Neural crest cell (in vitro differentiated cells): ENCODE results near the gene IQCN. TPM values are rescaled to one million over a fixed set of nuclear protein-coding genes. Genes with fewer than 3 reads are reported as not detected.

Source experiments
- DNase-seq: peaks from one replicate; pipeline ENCODE4 v3.0.0; 2021; ENCODE audit warnings: low read depth, mixed read lengths, low spot score
- H3K27ac Mint-ChIP-seq: one replicate; pipeline ENCODE4 v1.8.0; 2021; ENCODE audit warnings: mild to moderate bottlenecking, mixed read lengths; ENCODE audit not compliant: unreplicated experiment
- H3K27me3 Mint-ChIP-seq: 2 replicates; pipeline ENCODE4 v1.8.0; 2021; ENCODE audit warnings: low read depth, mild to moderate bottlenecking, mixed read lengths
- H3K36me3 Mint-ChIP-seq: 2 replicates; pipeline ENCODE4 v1.8.0; 2021; ENCODE audit warnings: low read depth, mild to moderate bottlenecking, mixed read lengths
- H3K4me1 Mint-ChIP-seq: 2 replicates; pipeline ENCODE4 v1.8.0; 2021; ENCODE audit warnings: mixed read lengths
- H3K4me3 Mint-ChIP-seq: one replicate; pipeline ENCODE4 v1.8.0; 2021; ENCODE audit warnings: mild to moderate bottlenecking, mixed read lengths
- H3K9me3 Mint-ChIP-seq: 2 replicates; pipeline ENCODE4 v1.8.0; 2021; ENCODE audit warnings: mixed read lengths
- CTCF ChIP-seq: fragments of 200-600 bp; sonication (generic); conservative IDR thresholded peaks from 2 replicates; pipeline ENCODE4 v1.5.0; 2021; ENCODE audit warnings: antibody characterized with exemption, mild to moderate bottlenecking
- total RNA-seq: library from RNA; stranded (reverse); gene quantifications from 2 replicates; pipeline ENCODE4 v1.2.1, GENCODE V29; 2021

The IQCN gene
- total RNA-seq, 1 donor from 2014 or later, result 2.2 TPM

DNA sequence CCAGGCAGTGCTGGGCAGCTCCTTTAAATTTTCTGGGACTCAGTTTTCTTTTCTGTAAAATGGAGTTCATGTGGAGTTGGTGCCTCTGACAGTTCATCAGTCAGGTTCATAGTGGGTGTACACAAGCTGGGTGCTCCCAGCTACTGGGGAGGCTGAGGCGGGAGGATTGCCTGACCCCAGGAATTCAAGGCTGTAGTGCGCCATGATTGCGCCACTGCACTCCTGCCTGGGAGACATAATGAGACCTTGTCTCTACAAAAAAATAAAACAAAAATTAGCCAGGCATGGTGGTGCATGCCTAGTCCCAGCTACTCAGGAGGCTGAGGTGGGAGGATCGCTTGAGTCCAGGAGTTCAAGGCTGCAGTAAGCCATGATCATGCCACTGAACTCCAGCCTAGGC, 21.1 kb downstream of the IQCN start:
- no peaks in the 10 kb centered on the region for H3K9me3 Mint-ChIP-seq
- no peaks in the 10 kb centered on the region for H3K4me1 Mint-ChIP-seq
- peaks cover 31% of the 10 kb centered on the region for H3K27me3 Mint-ChIP-seq
- TF ChIP-seq CTCF, result no peak
- no peaks in the 10 kb centered on the region for H3K36me3 Mint-ChIP-seq
- H3K4me3 Mint-ChIP-seq, result no peak overlapping the region
- H3K27ac Mint-ChIP-seq, result no peak overlapping the region
- DNase-seq, result no peak

DNA sequence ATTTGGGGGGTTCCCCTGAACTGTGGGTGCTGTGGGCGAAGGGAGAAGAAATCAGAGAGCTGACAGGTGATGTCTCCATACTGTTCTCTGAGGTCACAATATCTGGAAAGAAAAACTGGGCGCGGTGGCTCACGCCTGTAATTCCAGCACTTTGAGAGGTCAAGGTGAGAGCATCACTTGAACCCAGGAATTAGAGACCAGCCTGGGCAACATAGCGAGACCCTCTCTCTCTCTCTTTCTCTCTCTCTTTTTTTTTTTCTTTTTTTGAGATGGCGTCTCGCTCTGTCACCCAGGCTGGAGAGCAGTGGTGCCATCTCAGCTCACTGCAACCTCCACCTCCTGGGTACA, 21.9 kb downstream of the IQCN start:
- H3K4me1 Mint-ChIP-seq, result no peaks in the 10 kb centered on the region
- H3K27me3 Mint-ChIP-seq, result peaks cover 31% of the 10 kb centered on the region
- no peak overlapping the region for H3K4me3 Mint-ChIP-seq
- no peak for TF ChIP-seq CTCF
- DNase-seq, result no peak
- H3K9me3 Mint-ChIP-seq, result no peaks in the 10 kb centered on the region
- no peaks in the 10 kb centered on the region for H3K36me3 Mint-ChIP-seq
- H3K27ac Mint-ChIP-seq, result no peak overlapping the region

DNA sequence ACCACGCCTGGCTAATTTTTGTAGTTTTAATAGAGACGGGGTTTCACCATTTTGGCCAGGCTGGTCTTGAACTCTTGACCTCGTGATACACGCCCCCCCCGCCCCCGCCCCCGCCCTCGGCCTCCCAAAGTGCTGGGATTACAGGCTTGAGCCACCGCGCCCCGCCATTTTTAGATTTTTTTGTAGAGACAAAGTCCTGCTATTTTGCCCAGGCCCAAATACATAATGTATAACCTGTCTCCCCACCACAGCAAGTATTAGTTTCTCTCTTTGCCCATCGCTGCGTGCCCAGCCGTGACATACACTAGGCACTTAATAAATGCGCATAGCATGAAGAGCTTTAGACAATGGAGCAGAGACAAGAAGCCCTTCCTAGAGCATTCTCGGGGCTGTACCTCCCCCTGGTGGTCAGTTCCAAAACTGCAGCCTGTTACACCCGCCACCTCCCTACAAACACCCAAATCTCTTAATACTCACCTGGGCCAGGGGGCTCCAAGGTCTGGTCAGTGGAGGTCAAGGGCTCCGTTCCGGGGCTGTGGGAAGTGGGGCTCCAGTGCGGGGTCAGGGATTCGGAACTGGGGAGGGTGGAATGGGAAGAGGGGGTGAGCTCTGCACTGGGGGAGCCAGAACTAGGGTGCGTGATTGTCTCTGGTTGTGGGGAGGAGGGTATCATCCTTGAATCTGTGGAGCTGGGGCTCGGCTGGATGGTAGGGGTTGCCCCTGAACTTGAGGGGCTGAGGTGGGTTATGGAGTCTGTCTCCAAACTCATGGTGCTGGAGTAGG, 22.5 kb downstream of the IQCN start:
- DNase-seq, result peak; percentile 80
- H3K27me3 Mint-ChIP-seq, result peaks cover 31% of the 10 kb centered on the region
- peak; percentile 95 for TF ChIP-seq CTCF
- H3K4me3 Mint-ChIP-seq, result no peak overlapping the region
- no peak overlapping the region for H3K27ac Mint-ChIP-seq
- no peaks in the 10 kb centered on the region for H3K4me1 Mint-ChIP-seq
- no peaks in the 10 kb centered on the region for H3K9me3 Mint-ChIP-seq
- H3K36me3 Mint-ChIP-seq, result no peaks in the 10 kb centered on the region

DNA sequence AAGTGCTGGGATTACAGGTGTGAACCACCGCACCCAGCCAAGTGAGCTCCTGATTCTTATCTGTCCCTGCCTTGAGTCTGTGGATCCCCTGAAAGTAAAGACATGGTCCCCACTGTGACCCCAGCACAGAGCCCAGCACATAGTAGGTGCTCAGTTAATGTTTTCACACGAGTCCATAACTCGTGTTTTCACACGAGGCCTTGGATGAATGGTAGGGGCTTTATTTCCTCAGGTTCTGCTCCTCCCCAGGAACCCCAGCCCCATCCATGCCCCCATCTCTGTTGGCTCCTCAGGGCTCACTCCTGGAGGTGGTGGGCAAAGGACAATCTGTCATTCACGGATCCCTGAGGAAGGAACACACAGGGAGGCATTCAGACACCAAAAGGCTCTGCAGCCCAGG, 24.4 kb downstream of the IQCN start:
- Mint-ChIP-seq H3K27ac (no peak overlapping the region), H3K4me1 (no peaks in the 10 kb centered on the region), H3K27me3 (peaks cover 25% of the 10 kb centered on the region), H3K4me3 (no peak overlapping the region), H3K9me3 (no peaks in the 10 kb centered on the region), H3K36me3 (no peaks in the 10 kb centered on the region)
- DNase-seq, result no peak
- TF ChIP-seq CTCF, result no peak

DNA sequence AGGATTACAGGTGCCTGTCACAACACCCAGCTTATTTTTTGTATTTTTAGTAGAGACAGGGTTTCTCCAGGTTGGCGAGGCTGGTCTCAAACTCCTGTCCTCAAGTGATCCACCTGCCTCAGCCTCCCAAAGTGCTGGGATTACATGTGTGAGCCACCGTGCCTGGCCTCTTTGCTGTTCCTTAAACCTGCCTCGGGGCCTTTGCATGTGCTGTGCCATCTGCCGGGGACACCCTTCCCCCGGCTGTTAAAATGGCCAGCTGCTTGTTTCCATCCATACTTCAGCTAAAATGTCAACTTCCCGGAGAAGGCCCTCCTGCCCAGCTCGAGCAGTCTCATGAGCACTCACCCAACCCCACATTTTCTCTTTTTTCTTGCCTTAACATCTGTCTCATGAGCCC, 29.0 kb downstream of the IQCN start:
- H3K36me3 Mint-ChIP-seq, result no peaks in the 10 kb centered on the region
- no peaks in the 10 kb centered on the region for H3K9me3 Mint-ChIP-seq
- peaks cover 14% of the 10 kb centered on the region for H3K27me3 Mint-ChIP-seq
- no peak overlapping the region for H3K27ac Mint-ChIP-seq
- DNase-seq, result no peak
- TF ChIP-seq CTCF, result no peak
- no peak overlapping the region for H3K4me3 Mint-ChIP-seq
- H3K4me1 Mint-ChIP-seq, result no peaks in the 10 kb centered on the region
